Measurements from ENCODE around the gene IGSF10. TPM values are rescaled to one million over a fixed set of nuclear protein-coding genes. Genes with fewer than 3 reads are reported as not detected.

IGSF10 gene
- total RNA-seq, 1 experiment from 2014 or later: 0.66 TPM

- Histone ChIP-seq H3K36me3 (ENCODE audit: low read depth, low read length) (no peaks in the 10 kb centered on the region), H3K9me2 (replicated peaks; ENCODE audit: low read length) (no peaks in the 10 kb centered on the region), H4K20me1 (ENCODE audit: low read length) (no peaks in the 10 kb centered on the region), H3K79me2 (ENCODE audit: low read length) (no peaks in the 10 kb centered on the region), H3K4me2 (ENCODE audit: low read length) (no peak overlapping the region), H2AFZ (ENCODE audit: low read length) (0 out of 2 replicates have a peak overlapping the region, but pooled peaks have one; percentile 14), H3K9me3 (ENCODE audit: low read length) (no peaks in the 10 kb centered on the region), H3K27me3 (ENCODE audit: low read length) (no peaks in the 10 kb centered on the region), H3K27ac (ENCODE audit: low read length) (no peak overlapping the region), H3K9ac (ENCODE audit: low read length) (no peak overlapping the region), H3K4me3 (ENCODE audit: low read length) (no peak overlapping the region), H3K4me1 (ENCODE audit: insufficient read depth, low read length) (no peaks in the 10 kb centered on the region), H3F3A (ENCODE audit: low read length, unreplicated experiment) (no peaks in the 10 kb centered on the region)
- POLR2A ChIA-PET (ENCODE audit: unreplicated experiment): no interaction called here
- CTCF ChIA-PET: interaction anchor here (0.9 to 1.0 kb wide), 2 partner anchors 370 to 371 kb away, joined by 3 read pairs; no protein-coding TSS in a partner anchor
- peak; percentile 93 for TF ChIP-seq CTCF (conservative IDR thresholded peaks at IDR 0.05; ENCODE audit: low read depth, low read length)
- TF ChIP-seq EZH2 (IDR thresholded peaks at IDR 0.05; ENCODE audit: low read length, unreplicated experiment): no peak
- no TSS peak for BruUV-seq (replicated peaks)
- intact Hi-C loops (cut with micrococcal nuclease): loop anchor here (1.0 to 2.0 kb wide), 4 partner anchors 28 to 450 kb away; no protein-coding TSS in a partner anchor
- DNase-seq (peak; percentile 90), ATAC-seq (peak; percentile 98)
Measured at GRCh38 chr3:151468284-151468917, 7.5 kb upstream of the IGSF10 start.

GRCh38 chr3:151467069-151467468 is 6.2 kb upstream of the IGSF10 start:
- intact Hi-C loops (cut with micrococcal nuclease): no loop called here
- H3K9ac ChIP-seq (ENCODE audit: low read length): no peak overlapping the region
- H3K36me3 ChIP-seq (ENCODE audit: low read depth, low read length): no peaks in the 10 kb centered on the region
- H3K4me3 ChIP-seq (ENCODE audit: low read length): no peak overlapping the region
- H3K4me2 ChIP-seq (ENCODE audit: low read length): no peak overlapping the region
- no TSS peak for BruUV-seq (replicated peaks)
- no peaks in the 10 kb centered on the region for H3K9me2 ChIP-seq (replicated peaks; ENCODE audit: low read length)
- no peaks in the 10 kb centered on the region for H3K4me1 ChIP-seq (ENCODE audit: insufficient read depth, low read length)
- no peak overlapping the region for H2AFZ ChIP-seq (ENCODE audit: low read length)
- no peaks in the 10 kb centered on the region for H3K79me2 ChIP-seq (ENCODE audit: low read length)
- no peaks in the 10 kb centered on the region for H3F3A ChIP-seq (ENCODE audit: low read length, unreplicated experiment)
- TF ChIP-seq EZH2phosphoT487 (IDR thresholded peaks at IDR 0.05; ENCODE audit: borderline replicate concordance, low read length) (no peak), EZH2 (IDR thresholded peaks at IDR 0.05; ENCODE audit: low read length, unreplicated experiment) (no peak), CTCF (conservative IDR thresholded peaks at IDR 0.05; ENCODE audit: low read depth, low read length) (no peak)
- POLR2A ChIA-PET (ENCODE audit: unreplicated experiment): no interaction called here
- no peaks in the 10 kb centered on the region for H3K9me3 ChIP-seq (ENCODE audit: low read length)
- no peaks in the 10 kb centered on the region for H4K20me1 ChIP-seq (ENCODE audit: low read length)
- no peak for DNase-seq
- no peak overlapping the region for H3K27ac ChIP-seq (ENCODE audit: low read length)
- no peak for ATAC-seq
- no peaks in the 10 kb centered on the region for H3K27me3 ChIP-seq (ENCODE audit: low read length)
- CTCF ChIA-PET: interaction anchor here (0.9 to 1.1 kb wide), 3 partner anchors 28 to 372 kb away, joined by 3 to 4 read pairs (median 3); no protein-coding TSS in a partner anchor

GRCh38 chr3:151462991-151463390 is 2.1 kb upstream of the IGSF10 start:
- Histone ChIP-seq H4K20me1 (ENCODE audit: low read length) (no peaks in the 10 kb centered on the region), H3K4me2 (ENCODE audit: low read length) (no peak overlapping the region), H3K9me3 (ENCODE audit: low read length) (no peaks in the 10 kb centered on the region), H3K9ac (ENCODE audit: low read length) (no peak overlapping the region), H3K4me1 (ENCODE audit: insufficient read depth, low read length) (peaks cover 6% of the 10 kb centered on the region; the same call in 1 of the 2 replicates), H3K9me2 (replicated peaks; ENCODE audit: low read length) (no peaks in the 10 kb centered on the region), H3K27me3 (ENCODE audit: low read length) (no peaks in the 10 kb centered on the region), H3K79me2 (ENCODE audit: low read length) (no peaks in the 10 kb centered on the region), H3K36me3 (ENCODE audit: low read depth, low read length) (no peaks in the 10 kb centered on the region), H3K4me3 (ENCODE audit: low read length) (no peak overlapping the region), H2AFZ (ENCODE audit: low read length) (no peak overlapping the region), H3K27ac (ENCODE audit: low read length) (no peak overlapping the region), H3F3A (ENCODE audit: low read length, unreplicated experiment) (no peaks in the 10 kb centered on the region)
- TF ChIP-seq EZH2 (IDR thresholded peaks at IDR 0.05; ENCODE audit: low read length, unreplicated experiment) (no peak), EZH2phosphoT487 (IDR thresholded peaks at IDR 0.05; ENCODE audit: borderline replicate concordance, low read length) (no peak), CTCF (conservative IDR thresholded peaks at IDR 0.05; ENCODE audit: low read depth, low read length) (no peak)
- ATAC-seq (no peak), DNase-seq (no peak)
- ChIA-PET CTCF (no interaction called here), POLR2A (ENCODE audit: unreplicated experiment) (no interaction called here)
- intact Hi-C loops (cut with micrococcal nuclease): no loop called here
- BruUV-seq (replicated peaks): no TSS peak
